Measurements from ENCODE around the gene PARVA. TPM values are rescaled to one million over a fixed set of nuclear protein-coding genes. Genes with fewer than 3 reads are reported as not detected.

The PARVA gene
- total RNA-seq, 2 donors from 2014 or later, result 38.4 to 55.1 TPM

GRCh38 chr11:12446863-12447262, 69.5 kb downstream of the PARVA start:
- intact Hi-C loops (cut with DNase I), result no loop called here
- H3K4me3 ChIP-seq, result no peak overlapping the region
- H3K36me3 ChIP-seq, result no peaks in the 10 kb centered on the region
- TF ChIP-seq POLR2A (IDR thresholded peaks at IDR 0.05), result no peak
- TF ChIP-seq CTCF (IDR thresholded peaks at IDR 0.05), result no peak
- TF ChIP-seq POLR2AphosphoS5 (IDR thresholded peaks at IDR 0.05), result no peak
- no peaks in the 10 kb centered on the region for H3K27me3 ChIP-seq (replicated peaks; ENCODE audit: insufficient read depth)
- H3K9me3 ChIP-seq, result no peaks in the 10 kb centered on the region
- no peak for DNase-seq (ENCODE audit: low spot score)
- H3K27ac ChIP-seq, result no peak overlapping the region
- no peaks in the 10 kb centered on the region for H3K4me1 ChIP-seq (replicated peaks)

DNA sequence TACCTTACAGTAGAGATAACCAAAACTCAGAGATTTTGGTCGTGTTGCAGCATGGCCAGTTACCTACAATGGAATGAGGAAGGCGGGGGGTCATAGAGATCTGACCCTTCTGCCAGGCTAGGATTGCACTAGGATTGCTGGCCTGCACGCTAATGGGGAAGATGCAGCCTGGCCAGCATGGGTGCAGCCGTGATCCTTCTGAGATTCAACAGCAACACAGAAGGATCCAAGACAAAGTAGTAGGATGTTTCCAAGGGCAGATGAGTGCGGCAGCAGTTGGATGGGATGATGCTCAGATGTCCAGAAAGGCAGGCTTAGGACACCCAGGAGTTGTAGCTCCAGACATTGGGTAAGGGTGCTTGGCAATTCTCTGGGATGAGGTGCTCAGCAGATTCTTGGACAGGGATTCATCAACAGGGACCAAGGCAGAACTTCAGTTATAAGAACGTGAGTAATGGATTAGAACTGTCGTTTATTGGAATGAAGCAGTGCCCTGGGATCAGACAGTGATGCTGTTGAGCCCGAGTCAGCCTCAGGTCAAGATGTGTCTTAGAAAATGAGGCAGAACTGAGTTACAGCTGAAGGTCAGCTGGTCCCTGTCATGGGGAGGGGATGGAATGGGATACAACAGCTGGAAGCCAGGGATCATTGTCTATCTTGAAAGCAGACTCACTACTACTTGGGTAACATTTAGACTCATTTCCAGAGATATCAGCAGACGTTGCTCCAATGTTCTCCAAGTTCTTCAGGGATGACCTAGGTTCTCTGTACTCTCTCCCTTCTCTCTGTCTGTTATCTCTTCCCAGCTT, 71.0 kb downstream of the PARVA start:
- no peaks in the 10 kb centered on the region for H3K36me3 ChIP-seq
- no peak for DNase-seq (ENCODE audit: low spot score)
- H3K4me3 ChIP-seq, result no peak overlapping the region
- 76% methylated on average over 9 of the region's 9 CpGs for WGBS
- TF ChIP-seq POLR2AphosphoS5 (IDR thresholded peaks at IDR 0.05), result no peak
- TF ChIP-seq POLR2A (IDR thresholded peaks at IDR 0.05), result no peak
- no peak for TF ChIP-seq CTCF (IDR thresholded peaks at IDR 0.05)
- no peaks in the 10 kb centered on the region for H3K9me3 ChIP-seq
- intact Hi-C loops (cut with DNase I), result no loop called here
- H3K4me1 ChIP-seq (replicated peaks), result no peaks in the 10 kb centered on the region
- H3K27me3 ChIP-seq (replicated peaks; ENCODE audit: insufficient read depth), result no peaks in the 10 kb centered on the region
- H3K27ac ChIP-seq, result no peak overlapping the region

DNA sequence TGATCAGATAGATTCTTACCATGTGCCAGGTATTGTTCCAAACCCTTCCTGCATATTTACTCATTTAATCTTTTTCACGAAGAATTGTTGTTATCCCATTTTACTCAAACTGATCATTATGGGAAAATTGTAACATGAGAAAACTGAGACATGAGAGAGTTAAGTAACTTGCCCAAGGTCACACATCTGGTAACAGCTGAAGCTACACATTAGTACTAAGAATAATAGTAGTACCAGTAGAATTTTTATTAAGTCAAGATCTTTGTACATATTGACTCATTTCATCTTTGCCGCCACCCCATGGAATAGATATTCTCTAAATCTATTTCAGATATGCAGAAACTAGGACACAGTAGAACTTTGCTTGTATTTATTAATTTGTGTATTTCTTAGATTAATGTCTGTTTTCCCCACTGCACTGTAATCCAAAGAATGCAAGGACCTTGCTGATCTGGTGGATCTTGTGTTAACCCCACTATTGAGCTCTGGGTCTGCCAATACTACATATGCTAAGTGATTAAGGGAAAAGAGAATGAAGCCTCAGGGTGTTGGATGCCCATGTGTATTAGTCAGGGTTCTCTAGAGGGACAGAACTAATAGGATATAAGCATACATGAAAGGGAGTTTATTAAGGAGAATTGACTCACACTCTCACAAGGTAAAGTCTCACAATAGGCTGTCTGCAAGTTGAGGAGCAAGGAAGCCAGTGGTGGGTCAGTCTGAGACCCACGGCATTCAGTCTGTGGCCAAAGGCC, 72.8 kb downstream of the PARVA start:
- Histone ChIP-seq H3K27ac (no peak overlapping the region), H3K4me1 (replicated peaks) (no peaks in the 10 kb centered on the region), H3K4me3 (no peak overlapping the region), H3K36me3 (no peaks in the 10 kb centered on the region), H3K27me3 (replicated peaks; ENCODE audit: insufficient read depth) (no peaks in the 10 kb centered on the region), H3K9me3 (no peaks in the 10 kb centered on the region)
- 93% methylated on average over 3 of the region's 3 CpGs for WGBS
- TF ChIP-seq CTCF (IDR thresholded peaks at IDR 0.05) (no peak), POLR2A (IDR thresholded peaks at IDR 0.05) (no peak), POLR2AphosphoS5 (IDR thresholded peaks at IDR 0.05) (no peak)
- intact Hi-C loops (cut with DNase I), result no loop called here
- DNase-seq (ENCODE audit: low spot score), result no peak

- DNase-seq (ENCODE audit: low spot score), result no peak
- no peaks in the 10 kb centered on the region for H3K36me3 ChIP-seq
- WGBS, result 91% methylated on average over 2 of the region's 2 CpGs
- H3K27ac ChIP-seq, result no peak overlapping the region
- no peak overlapping the region for H3K4me3 ChIP-seq
- H3K27me3 ChIP-seq (replicated peaks; ENCODE audit: insufficient read depth), result no peaks in the 10 kb centered on the region
- no peaks in the 10 kb centered on the region for H3K4me1 ChIP-seq (replicated peaks)
- no peak for TF ChIP-seq CTCF (IDR thresholded peaks at IDR 0.05)
- no peak for TF ChIP-seq POLR2A (IDR thresholded peaks at IDR 0.05)
- TF ChIP-seq POLR2AphosphoS5 (IDR thresholded peaks at IDR 0.05), result no peak
- H3K9me3 ChIP-seq, result no peaks in the 10 kb centered on the region
- intact Hi-C loops (cut with DNase I), result no loop called here
These were observed 73.9 kb downstream of the PARVA start for GRCh38 chr11:12451179-12451814.
